Mononuclear cell (primary cell): ENCODE results near the gene NTMT1. TPM values are rescaled to one million over a fixed set of nuclear protein-coding genes. Genes with fewer than 3 reads are reported as not detected.
A peak's percentile ranks its signal among the peaks of the same experiment; 100 is the strongest.

Experiments used
- H3K27me3 ChIP-seq: 2 replicates; pipeline ENCODE4 v1.6.0; 2011; ENCODE audit warnings: low read length, control low read depth; ENCODE audit not compliant: insufficient read depth
- H3K4me1 ChIP-seq: 2 replicates; pipeline ENCODE4 v1.5.1; 2011; ENCODE audit warnings: mild to moderate bottlenecking, low read length, control low read depth; ENCODE audit not compliant: insufficient read depth
- H3K4me3 ChIP-seq: 2 replicates; pipeline ENCODE4 v1.5.1; 2011; ENCODE audit warnings: mild to moderate bottlenecking, low read length, moderate library complexity
- H3K9me3 ChIP-seq: 2 replicates; pipeline ENCODE4 v1.5.1; 2011; ENCODE audit warnings: low read depth, mild to moderate bottlenecking, control low read depth, low read length
- total RNA-seq: library from RNA; depleted of rRNA; stranded (reverse); fragments of >200 nt; gene quantifications from one replicate; pipeline ENCODE4 v1.2.3, GENCODE V29; 2012

The NTMT1 gene
- total RNA-seq, 1 donor = 22.0 TPM

DNA sequence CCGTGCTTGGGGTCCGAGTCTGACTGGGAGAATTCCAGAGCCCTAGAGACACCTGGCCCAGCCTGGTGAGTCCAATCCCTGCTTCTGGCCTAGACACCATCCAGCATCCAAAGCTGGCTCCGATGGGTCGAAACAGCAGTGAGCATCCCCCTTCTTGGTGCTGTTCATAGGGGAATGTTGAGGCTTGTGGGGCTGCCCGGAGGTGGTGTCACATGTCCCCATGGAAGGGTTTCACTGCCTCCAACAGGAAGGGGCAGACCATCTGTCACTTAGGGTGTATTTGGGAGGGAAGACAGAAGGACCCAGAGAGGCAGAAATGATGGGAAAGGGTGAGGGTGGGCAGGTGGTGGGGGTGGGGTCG, 19.0 kb upstream of the NTMT1 start:
- no peak overlapping the region for H3K4me3 ChIP-seq
- peaks cover 56% of the 10 kb centered on the region for H3K4me1 ChIP-seq
- no peaks in the 10 kb centered on the region for H3K9me3 ChIP-seq
- H3K27me3 ChIP-seq = no peaks in the 10 kb centered on the region

DNA sequence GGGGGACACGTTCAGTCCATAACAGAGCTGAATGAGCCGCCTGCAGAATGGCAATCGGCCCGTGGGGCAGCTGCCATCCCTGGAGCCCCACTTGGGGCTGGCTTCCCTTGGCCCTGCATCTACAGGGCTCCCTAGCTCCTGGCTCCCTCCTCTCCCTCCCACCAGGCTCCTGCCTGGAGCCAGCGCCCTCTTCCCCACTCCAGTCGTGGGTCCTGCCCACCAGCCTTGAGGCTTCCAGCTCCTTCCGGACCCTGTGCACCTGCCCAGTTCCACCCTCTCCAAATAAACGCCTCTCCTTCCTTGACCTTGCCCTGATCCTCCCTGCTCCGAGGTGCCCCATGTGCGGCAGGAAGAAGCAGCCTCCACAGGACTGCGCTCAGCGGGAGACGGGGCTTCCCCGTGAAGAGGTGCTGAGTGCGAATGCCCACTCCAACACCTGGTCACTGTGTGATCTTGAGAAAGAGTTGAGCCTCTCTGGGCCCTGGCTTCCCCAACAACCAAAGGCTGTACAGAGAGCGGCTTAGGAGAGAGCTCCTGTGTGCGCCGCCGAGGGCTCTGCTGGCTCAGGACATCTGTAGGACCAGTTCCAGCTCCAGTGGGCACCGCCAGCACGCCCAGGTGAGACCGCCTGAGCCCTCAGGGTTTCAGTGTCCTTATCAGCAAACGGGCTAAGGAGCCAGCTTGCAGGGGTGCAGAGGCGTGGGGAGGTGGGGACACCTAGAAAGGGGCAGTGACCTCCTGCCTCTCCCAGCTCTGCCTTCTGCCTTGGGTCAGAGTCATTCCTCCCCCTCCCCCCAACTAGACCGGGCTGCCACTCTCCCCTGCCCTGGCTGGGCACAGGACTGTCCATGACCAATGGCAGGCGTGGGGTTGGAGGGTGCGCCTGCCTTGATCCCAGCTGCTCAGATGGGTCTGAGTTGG, 17.1 kb upstream of the NTMT1 start:
- H3K9me3 ChIP-seq = no peaks in the 10 kb centered on the region
- H3K4me3 ChIP-seq = no peak overlapping the region
- peaks cover 45% of the 10 kb centered on the region for H3K4me1 ChIP-seq
- H3K27me3 ChIP-seq = no peaks in the 10 kb centered on the region

DNA sequence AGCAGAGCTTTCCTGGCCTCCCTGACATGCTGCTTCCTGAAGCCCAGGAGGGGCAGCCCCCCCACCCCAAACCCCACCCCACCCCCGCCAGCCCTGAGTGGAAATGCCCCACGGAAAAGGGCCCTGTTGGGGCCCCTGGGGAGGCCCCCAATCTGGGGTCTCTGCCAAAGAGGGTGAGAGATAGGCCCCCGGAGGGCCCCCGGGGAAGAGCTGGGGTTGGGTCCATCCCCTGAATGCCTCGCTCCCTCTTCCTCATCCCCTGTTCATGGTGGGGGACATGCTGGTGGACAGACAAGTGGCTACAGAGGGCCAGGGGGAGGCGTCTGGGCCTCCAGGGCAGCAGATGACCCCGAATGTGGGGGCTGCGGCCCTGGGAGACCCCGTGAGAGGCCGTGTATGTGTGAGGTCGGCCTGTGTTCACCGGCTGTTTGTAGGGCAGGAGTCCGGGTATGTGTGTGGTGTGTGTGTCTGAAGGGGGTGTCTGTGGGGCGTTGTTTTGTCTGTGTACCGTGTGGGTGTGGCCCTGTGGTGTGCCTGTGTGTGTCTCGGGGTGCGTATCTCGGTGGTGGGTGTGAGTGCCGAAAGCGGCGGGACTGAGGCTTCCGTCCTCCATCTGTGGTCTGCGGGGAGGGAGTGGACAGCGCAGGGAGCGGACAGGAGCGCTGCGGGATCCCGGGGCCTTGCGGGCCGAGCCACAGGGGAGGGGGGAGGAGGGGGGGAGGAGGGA, 16.3 kb upstream of the NTMT1 start:
- Histone ChIP-seq H3K9me3 (no peaks in the 10 kb centered on the region), H3K27me3 (no peaks in the 10 kb centered on the region), H3K4me3 (no peak overlapping the region), H3K4me1 (peaks cover 44% of the 10 kb centered on the region)

DNA sequence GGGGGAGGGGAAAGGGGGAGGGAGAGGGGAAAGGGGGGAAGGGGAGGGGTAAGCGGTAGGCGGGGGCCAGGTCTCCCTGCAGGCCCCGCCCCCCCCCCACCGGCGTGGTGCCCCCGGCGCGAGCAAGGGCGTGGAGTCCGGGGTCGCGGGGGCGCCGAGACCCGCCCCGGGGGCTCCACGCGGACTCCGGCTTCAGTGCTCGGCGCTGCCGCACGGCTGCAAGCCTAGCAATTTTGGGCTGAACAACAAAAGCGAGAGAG, 15.8 kb upstream of the NTMT1 start:
- peak overlapping the region; percentile 53 for H3K4me3 ChIP-seq
- peaks cover 42% of the 10 kb centered on the region for H3K4me1 ChIP-seq
- no peaks in the 10 kb centered on the region for H3K27me3 ChIP-seq
- H3K9me3 ChIP-seq = no peaks in the 10 kb centered on the region

DNA sequence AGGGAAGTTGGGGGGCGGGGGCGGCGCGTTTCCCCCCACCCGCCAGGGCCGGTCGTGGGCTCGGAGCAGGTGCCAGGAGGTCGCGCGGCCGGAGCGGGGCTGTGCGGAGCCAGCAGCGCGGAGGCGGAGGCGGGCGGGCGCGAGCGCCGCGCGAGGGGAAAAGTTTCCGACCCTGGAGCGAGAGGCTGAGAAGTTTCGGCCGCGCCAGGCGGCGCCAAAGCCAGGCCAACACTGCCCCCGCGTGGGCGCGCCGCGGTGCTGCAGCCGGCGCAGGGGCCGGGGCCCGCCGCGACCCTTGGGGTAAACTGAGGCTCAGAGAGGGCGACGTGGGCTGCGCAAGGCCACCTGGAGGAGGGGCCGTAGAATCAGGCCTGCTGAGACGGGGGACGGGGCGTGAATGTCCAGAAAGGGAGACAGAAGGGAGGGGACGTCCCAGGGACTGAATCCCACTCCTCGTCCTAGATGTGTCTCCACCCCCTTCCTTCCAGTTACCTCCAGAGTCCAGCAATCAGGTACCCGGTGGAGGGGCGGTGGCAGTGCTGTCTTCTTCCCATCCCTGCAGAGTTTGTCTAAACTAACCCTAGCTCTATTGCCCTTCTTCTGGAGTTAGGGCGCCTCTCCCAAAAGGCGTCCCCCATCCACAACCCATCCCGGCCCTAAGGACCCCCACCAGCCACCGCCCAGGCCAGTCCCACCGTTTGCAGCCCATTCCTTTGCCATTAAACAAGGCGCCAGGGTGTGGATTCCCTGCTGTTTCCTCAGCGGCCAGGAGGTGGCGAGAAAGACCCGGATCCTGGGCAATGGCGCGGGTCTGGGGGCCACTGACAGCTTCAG, 15.3 kb upstream of the NTMT1 start:
- H3K9me3 ChIP-seq = no peaks in the 10 kb centered on the region
- H3K27me3 ChIP-seq = no peaks in the 10 kb centered on the region
- H3K4me1 ChIP-seq = peaks cover 42% of the 10 kb centered on the region
- H3K4me3 ChIP-seq = peak overlapping the region; percentile 53

DNA sequence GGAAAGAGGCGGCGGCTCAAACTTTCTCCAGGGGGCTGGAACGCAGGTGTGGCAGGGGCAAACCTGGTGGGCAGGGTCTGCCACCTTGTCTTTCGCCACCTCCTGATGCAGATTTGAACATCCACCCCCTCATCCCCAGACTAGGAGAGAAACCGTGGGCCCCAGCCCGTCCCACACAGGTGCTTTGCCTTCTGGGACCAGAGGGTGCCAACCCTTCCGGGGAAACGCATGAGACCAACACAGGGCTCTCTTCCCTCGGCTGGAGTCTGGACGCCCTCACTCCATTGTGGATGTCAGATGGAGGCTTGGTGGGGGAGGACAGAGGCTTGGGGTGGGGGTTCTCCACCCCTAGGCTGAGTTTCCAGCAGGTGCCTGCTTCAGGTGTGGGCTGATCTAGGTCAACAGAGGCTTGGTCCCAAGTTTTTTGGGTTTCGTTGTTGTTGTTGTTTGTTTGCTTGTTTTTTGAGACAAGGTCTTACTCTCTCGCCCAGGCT, 14.6 kb upstream of the NTMT1 start:
- Histone ChIP-seq H3K9me3 (no peaks in the 10 kb centered on the region), H3K4me3 (no peak overlapping the region), H3K27me3 (no peaks in the 10 kb centered on the region), H3K4me1 (peaks cover 42% of the 10 kb centered on the region)

DNA sequence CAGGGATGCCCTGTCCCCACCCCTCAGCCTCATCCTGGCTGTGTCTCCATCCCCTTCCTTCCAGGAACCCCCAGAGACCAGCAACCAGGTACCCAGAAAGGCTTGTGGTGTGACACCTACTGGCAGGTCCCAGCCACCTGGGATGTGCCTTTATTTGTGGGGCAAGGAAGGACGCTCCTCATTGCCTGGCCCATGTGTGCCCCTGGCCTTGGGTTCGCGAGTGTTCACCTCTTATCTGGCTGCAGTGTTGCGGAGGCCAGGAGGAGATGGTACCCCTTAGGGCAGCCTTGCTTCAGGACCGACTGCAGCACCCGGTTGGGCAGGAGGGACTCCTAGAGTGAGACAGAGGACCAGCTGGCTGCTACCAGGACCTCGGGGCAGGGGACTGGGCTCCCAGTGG, 13.8 kb upstream of the NTMT1 start:
- H3K4me1 ChIP-seq = peaks cover 36% of the 10 kb centered on the region
- H3K9me3 ChIP-seq = no peaks in the 10 kb centered on the region
- no peaks in the 10 kb centered on the region for H3K27me3 ChIP-seq
- H3K4me3 ChIP-seq = no peak overlapping the region

DNA sequence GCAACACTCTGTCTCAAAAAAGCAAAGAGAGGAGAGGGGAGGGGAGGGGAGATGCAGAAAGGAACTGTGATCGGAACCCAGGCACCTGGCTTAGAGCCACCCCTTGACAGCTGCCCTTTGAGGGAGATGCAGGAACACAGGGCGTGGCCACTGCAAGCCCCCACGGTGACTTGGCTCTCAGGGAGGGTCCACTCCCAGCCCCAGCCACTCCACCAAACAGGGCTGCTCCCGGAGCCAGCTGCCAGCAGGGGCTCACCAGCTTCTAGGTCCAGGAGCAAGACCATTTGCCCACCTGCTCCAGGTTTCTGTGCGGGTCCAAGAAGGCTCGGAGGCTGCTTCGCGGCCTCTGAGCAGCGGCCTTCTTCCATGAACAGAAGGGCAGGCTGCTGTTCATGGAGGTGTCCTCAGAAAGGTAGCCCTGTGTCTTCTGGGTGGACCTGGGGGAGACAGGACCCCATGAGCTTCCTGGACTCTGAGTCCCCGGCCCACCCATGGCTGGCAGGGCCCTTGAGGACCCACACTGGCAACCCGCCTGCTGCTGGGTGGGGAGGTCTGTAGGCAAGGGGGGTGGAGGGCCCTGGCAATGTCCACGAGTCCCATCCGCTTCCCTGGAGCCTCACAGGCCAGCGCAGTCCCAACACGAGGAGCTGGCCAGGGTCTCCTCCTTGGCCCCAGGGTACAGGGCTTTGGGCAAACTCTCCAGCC, 13.0 kb upstream of the NTMT1 start:
- no peaks in the 10 kb centered on the region for H3K27me3 ChIP-seq
- no peak overlapping the region for H3K4me3 ChIP-seq
- no peaks in the 10 kb centered on the region for H3K9me3 ChIP-seq
- peaks cover 27% of the 10 kb centered on the region for H3K4me1 ChIP-seq

DNA sequence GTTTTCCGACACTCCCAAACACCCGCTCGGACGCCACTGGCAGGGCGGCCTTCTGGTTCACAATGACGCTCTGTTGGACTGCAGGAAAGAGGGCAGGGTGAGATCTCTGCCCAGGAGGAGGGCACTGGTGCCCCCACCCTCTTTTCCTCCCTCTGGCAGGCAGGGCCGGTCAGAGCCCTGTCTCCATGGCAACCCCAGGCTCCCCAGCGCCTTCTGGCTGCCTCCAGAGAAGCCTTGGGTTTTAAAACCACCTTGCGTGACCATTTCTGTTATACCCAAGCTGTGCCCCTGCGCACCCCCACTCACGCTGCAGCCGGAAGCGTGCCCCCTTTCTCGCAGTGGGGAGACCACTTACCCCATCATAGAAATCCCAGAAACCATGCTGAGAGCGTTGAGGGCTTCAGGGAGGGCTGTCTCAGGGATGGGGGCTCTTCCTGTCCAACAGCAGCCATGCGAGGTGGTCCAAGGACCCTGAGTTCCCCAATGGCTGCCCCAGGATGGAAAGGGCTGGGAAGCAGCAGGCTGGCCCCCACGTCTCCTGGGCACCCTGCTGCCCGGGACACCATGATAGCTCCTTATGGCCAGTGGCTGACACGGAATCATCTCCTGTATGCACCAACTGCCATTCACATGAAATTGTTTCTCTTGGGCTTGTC, 12.3 kb upstream of the NTMT1 start:
- Histone ChIP-seq H3K9me3 (no peaks in the 10 kb centered on the region), H3K4me1 (peaks cover 20% of the 10 kb centered on the region), H3K4me3 (no peak overlapping the region), H3K27me3 (no peaks in the 10 kb centered on the region)

DNA sequence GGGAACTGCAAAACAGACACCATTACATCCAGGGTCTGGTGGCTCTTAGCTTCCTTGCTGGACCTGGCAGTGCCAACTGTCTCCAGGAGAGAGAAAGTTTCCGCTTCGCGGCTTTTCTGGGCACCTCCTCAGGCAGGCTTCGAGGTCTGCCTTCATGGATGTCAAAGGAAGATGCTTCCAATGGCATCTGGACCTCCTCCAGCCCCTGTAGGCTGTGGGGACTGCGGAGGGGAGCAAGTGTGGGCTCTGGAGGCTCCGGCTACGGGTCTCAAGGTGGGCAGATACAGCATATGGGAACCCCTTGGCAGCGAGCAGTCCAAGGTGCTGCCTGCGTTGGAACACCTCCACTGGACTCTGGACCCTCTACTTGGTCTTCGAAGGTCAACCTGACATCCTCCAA, 11.0 kb upstream of the NTMT1 start:
- peaks cover 13% of the 10 kb centered on the region for H3K4me1 ChIP-seq
- H3K9me3 ChIP-seq = no peaks in the 10 kb centered on the region
- H3K27me3 ChIP-seq = peaks cover 11% of the 10 kb centered on the region
- H3K4me3 ChIP-seq = no peak overlapping the region

DNA sequence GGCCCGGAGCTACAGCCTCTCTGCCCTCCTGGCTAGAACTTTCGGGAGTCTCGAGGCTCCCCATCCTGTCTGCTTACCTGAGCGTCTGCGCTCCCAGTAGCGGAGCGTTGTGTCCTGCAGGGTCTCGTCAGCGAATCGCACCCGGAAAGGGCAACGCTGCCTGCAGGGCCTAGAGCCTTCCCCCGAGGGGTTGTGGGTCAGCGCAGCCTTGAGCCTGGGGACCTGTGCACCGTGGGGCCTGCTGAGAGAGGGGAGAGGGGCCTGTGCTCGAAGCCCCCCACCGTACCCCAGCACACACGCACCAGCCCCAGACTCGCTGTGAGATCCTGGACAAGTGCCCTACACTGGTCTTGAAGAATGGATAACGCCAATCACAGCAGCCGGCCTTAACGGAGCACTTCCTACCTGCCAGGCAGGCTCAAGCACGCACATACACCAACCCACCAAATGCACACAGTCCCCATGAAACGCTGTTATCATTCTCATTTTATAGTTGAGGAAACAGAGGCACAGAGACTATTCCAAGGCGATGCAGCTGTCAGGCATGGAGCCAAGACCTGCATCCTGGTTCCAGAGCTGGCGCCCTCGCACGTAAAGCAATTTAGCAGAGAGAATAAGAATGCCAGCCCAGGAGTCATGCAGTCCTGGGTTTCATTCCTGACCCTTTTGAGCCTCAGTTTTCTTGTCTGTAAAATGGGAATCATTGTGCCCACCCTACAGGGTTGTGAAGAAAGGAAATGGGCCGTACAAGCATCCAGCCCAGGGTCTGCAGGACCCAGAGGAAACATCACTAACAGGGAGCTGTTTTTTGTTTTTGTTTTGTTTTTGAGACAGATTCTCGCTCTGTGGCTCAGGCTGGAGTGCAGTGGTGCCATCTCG, 10.3 kb upstream of the NTMT1 start:
- peaks cover 15% of the 10 kb centered on the region for H3K27me3 ChIP-seq
- no peak overlapping the region for H3K4me3 ChIP-seq
- H3K9me3 ChIP-seq = no peaks in the 10 kb centered on the region
- H3K4me1 ChIP-seq = peaks cover 18% of the 10 kb centered on the region

DNA sequence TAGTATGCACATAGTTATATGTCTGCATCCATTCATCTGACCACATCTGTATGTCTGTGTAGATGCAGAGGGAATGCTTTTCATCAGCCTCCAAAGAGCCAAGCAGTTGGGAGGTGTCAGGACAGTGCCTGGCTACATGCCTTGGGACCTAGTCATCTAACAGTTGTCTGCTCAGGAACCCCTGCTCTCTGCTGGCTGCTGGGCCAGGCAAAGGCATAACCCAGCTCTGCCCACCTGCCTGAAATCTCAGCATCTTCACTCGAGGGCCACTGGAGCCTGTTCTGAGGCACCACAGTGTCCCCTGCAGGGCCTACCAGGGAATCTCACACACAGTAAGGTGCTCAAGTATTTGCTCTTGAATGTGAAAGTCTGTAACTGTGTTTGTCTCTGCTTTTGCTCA, 8.8 kb upstream of the NTMT1 start:
- Histone ChIP-seq H3K4me3 (no peak overlapping the region), H3K9me3 (no peaks in the 10 kb centered on the region), H3K27me3 (peaks cover 25% of the 10 kb centered on the region), H3K4me1 (peaks cover 14% of the 10 kb centered on the region)

DNA sequence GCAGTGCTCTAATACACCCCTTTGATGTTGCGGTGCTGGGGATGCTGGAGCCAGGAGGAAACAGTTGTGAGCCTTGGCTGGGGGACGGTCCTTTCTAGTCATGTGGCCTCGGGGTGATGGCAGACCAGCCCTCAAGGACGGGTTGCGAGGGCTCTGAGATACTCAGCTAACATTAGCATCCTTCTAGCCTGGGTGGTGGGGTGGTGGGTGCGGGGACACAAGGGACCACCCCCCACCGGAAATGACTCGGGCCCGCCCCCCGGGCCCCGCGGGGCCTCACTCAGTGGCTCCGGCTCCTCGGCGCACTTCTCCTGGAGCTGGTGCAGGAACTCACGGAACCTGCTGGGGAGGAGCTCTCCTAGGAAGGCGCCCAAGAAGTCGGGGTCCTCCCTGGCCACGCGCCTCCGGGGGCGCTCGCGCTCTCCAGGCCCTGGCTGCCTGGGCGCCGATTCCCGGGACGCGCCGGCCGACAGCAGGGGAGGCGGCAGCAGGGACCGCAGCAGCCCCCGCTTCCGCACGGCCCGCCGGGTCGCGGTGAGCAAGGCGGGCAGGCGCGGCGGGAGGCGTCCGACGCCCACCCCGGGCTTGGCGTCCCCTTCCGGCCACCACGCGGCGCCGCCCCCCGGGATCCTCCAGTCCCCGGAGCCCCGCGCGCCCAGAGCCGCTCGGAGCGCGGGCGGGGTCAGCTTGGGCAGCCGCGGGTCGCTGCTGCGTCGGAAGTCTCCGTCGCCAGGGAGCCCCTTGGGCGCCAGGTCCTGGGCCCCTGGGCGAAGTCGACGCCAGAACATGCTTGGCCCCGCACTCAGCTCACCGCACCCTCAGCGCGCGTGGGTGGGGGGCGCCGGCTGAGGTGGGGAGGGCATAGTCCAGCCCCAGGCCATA, 5.9 kb upstream of the NTMT1 start:
- Histone ChIP-seq H3K27me3 (peaks cover 25% of the 10 kb centered on the region), H3K4me1 (peaks cover 33% of the 10 kb centered on the region), H3K4me3 (no peak overlapping the region), H3K9me3 (no peaks in the 10 kb centered on the region)
